Caki2 (cell line): ENCODE data around the gene PRR27. TPM values are rescaled to one million over a fixed set of nuclear protein-coding genes. Genes with fewer than 3 reads are reported as not detected.
A peak's percentile ranks its signal among the peaks of the same experiment; 100 is the strongest.

ENCODE experiments used
- DNase-seq: peaks from one replicate; pipeline ENCODE4 v3.0.0-alpha.2; 2015; ENCODE audit warnings: low read depth
- in situ Hi-C: cut with HindIII; loops from 2 replicates; pipeline ENCODE4 v1.10.0; 2016; ENCODE audit warnings: low sequenced_read_pairs, low pct_unique_long_range_greater_than_20kb, mixed read lengths
- total RNA-seq: library from RNA; depleted of rRNA; stranded (reverse); fragments of >200 nt; shearing (Covaris generic); gene quantifications from 2 replicates; pipeline ENCODE4 v1.2.3, GENCODE V29; 2014; ENCODE audit warnings: low replicate concordance; rRNA removed

The PRR27 gene
- total RNA-seq: not detected in 2 replicates

DNA sequence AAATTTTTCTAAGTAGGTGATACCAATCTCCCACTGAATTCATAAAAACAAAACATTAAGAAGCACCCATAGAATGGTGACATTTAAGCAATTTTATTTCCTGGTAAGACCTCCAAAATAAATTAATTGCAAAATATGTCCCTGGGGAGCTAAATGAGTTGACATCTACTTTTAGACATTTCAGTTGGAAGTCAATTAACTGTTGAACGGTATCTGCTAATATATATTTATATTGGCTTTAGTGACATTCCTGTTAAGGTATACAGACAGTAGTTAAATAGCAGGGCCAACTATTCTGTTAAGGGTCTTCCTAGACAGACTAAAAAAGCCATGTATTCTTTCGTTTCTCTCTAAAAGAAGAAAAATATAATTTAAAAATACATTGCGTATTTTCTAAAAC, at the start of gene PRR27:
Gene PRR27 (plus strand): TSS at position 301 of the 400 bp plus-strand sequence. CDS start 139 bp downstream, outside the sequence.
- no peak for DNase-seq
- in situ Hi-C loops: no loop called here

DNA sequence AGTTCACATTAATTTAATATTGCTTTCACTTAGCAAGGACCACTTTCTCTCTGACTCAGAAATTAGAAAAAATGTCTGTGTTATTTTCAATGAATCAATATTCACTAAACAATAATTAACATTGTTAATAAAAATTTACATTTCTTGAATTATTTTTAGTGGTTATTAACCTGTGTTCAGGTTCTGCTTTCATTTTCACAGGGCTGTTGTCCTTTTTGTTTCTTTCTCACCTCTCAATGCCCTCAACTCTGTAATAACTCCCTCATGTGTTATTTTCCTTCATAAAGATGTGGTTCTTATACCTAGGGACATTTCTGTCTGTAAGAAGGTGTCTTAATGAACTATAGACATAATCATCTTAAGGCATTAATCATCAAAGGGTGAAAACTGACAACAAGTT, 43.1 kb upstream of the PRR27 start:
- in situ Hi-C loops: no loop called here
- no peak for DNase-seq

DNA sequence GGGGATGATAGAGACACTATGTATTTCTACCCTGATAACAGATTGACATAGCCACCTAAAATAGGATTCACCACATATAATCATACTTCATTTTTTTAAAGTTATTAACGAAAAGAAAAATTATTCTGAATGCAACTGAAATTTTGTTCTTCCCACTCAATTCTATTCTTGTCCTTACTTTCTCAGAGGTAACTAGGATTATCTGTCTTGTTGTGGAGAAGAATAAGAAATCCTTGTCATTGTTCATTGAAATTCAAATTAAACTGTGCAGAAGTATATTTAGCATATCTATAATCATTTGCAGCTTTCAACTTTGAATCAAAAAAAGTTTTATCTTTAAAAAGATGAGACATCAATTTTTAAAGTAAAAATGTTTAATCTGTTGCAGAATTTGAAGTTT, 40.4 kb upstream of the PRR27 start:
- in situ Hi-C loops: no loop called here
- no peak for DNase-seq

DNA sequence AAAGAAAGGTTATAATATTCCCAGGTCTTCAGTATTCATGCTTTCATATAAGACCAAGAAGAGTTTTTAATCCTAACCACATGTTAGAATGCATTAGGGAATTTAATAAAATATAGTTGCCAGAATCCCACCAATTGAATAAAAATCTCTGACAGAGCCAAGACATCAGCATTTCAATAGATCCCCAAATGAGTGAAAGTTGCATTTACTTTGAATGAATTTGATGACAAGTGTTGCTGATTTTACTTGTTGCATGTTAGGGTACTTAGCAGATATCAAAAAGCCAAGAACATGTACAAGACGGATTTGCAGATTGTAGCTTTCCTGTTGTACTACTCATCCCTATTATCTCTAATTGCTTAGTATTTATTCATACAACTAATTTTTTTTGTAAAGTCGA, 39.9 kb upstream of the PRR27 start:
- DNase-seq: no peak
- in situ Hi-C loops: no loop called here

DNA sequence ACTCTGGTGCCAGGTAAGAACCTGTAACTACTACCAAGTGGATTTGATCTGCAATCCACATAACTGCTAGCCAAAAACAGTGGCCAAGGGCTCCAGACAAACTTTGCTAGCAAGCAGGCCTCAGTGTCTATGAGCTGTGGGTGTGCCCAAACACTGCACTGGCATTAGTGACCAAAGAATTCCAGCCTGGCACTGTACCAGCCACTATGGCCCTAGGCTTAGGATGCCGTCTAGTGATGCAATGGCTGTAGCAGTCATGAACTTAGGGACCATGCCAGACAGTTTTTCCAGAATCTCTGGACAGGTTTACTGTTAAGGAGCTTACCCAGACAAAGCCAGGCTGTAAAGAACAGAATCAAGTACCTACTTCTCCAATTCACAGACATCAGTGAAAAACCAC, 33.7 kb upstream of the PRR27 start:
- in situ Hi-C loops: no loop called here

DNA sequence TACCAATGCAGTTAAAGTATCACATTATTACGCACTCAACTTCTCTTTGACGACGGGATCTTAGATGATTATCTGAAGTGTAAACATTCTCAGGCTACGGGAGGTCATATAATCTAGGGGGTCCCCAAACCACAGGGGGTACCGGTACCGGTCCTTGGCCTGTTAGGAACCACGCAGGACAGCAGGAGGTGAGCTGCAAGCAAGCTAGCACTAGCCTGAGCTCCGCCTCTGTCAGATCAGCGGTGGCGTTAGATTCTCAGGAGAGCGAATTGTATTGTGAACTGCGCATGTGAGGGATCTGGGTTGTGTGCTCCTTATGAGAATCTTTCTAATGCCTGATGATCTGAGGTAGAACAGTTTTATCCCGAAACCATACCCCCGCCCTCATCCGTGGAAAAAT, 20.6 kb upstream of the PRR27 start:
- in situ Hi-C loops: no loop called here
- DNase-seq: no peak

More for the DNA sequence above, 33.7 kb upstream of the PRR27 start:
- DNase-seq: no peak

DNA sequence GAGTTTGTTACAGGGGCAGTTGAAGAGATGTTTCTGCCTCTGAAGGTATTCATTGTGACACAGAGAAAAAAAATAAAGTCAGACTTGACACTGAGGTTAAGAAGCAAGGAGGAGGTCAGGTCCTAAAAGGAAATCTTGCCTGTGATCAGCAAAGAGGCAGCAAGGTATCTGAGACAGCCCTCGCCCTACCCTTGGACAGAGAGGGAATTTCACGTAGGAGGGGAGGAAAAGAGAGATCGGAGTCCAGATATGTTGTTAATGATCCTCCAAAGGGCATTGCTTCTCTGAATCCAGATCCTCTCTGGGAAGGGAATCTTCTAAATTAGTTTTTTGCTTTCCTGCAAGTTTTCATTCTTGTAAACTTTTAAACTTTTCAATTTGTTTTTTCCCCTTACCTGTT, 15.3 kb upstream of the PRR27 start:
- DNase-seq: no peak
- in situ Hi-C loops: no loop called here

DNA sequence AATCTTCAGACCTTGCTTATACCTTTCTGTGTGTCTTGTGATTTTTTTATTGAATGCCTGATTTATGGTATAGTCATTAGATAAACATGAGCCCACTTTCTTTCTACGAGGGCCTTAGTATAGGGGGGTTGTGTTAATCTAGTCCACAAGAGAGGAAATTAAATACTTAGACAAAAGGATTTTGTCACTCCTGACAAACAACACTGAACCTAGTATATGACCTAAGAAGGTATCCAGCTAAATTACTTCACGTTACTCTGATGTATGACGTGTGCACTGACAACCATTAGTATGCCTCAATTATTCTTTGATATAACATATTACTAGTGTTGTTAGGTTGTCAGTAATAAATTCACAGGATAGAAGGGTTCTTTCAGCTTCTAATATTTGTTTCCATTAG, 2.8 kb upstream of the PRR27 start:
- no peak for DNase-seq
- in situ Hi-C loops: no loop called here

DNA sequence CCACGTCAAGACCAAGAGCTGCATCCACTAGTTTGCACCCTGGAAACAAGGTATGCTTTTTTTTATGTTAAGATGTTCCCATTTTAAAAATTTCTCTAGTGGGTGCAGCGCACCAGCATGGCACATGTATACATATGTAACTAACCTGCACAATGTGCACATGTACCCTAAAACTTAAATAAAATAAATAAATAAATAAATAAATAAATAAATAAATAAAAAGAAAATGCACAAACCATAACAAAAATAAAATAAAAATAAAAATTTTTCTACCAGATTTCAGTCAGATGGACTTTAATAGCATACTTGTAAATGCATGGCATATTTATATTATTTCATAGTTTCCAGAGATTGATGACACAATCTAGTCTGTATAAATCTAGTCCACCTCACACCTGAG, 1.9 kb upstream of the PRR27 start:
- no peak for DNase-seq

DNA sequence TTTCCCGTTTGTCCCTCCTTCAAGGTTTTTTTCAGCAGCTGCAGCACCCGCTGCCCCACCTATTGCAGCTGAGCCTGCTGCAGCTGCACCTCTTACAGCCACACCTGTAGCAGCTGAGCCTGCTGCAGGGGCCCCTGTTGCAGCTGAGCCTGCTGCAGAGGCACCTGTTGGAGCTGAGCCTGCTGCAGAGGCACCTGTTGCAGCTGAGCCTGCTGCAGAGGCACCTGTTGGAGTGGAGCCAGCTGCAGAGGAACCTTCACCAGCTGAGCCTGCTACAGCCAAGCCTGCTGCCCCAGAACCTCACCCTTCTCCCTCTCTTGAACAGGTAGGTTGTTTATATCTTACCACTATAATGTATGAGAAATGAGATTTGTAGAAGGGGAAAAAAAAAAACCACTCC, 4.5 kb downstream of the PRR27 start:
- no peak for DNase-seq
- in situ Hi-C loops: no loop called here

More for the DNA sequence above, 1.9 kb upstream of the PRR27 start:
- in situ Hi-C loops: no loop called here

DNA sequence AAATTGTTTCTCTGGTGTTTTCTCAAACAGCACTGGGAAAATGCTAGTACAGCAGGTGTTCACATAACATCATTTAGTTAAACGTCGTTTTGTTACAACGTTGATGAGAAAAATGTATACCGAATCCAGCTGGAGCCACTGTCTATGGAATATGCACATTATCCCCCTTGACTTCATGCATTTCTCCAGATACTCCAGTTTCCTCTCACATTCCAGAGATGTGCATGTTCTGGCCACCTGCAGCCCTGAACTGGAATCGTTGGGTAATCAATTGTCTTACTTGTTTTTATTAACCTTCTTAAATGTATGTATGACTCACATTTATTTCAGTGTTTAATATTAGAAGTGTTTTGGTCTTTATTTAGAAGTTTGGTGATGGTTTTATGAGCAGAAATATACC, 23.1 kb downstream of the PRR27 start:
- in situ Hi-C loops: no loop called here
- DNase-seq: no peak

DNA sequence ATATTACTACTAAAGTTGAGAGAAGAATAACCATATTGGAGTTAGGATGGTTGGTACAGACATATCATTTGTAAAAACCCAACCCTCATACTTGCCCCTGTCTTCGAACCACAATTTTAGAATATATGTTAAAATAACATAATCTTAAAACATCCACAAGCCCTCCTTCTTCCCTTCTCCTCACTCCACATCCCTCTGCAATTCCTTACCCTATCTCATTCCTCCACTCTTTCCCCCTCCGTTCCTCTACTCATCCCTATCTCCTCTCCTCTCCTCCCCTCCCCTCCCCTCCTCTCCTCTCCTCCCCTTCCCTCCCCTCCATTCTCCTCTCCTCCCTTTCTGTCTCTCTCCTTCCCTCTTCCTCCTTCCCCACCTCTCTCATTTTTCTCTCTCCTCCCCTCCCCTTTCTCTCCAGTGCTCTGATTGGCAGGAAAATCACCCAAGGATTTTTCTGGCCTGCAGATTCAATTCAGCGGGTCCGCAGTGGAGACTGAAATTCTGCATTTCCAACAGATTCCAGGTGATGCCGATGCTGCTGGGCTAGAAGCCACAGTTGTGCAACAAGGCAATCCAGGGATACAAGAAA, 24.1 kb downstream of the PRR27 start:
- in situ Hi-C loops: no loop called here
- DNase-seq: no peak

DNA sequence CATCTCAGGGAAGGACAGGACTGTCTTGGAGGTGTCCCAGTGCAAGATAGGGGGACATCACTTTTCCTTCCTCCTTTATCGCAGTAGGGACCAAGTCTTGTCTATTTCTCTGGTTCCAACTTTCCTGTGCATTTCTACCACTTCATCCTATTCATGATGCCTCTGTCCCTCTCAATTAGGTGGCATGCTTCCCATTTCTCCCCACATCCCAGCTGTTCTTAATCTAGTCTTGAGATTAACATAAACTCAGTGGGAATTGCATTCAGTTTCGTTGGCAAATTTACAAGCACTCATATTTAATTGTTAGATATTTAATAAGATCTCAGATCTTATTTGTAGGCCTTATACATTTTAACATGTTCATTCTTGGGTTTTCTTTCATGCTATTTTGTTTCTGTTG, 25.8 kb downstream of the PRR27 start:
- in situ Hi-C loops: no loop called here

DNA sequence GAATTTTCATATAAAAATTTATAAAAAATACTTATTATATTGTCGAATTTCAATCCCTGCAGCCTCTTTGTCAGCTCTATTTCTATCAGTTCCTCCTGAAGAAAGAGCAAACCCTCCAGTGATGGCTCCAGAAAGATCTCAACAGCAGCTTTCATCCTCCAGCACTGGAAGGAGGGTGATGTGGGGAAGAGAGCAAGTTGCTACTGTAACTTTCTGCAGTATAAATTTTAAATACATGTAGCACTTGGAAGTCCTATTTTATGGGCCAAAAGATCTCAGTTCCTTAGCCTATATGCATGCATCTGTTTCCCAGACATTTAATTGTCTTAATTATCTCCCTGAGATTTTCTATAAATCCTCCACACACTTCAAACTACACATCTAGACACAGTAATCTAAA, 27.8 kb downstream of the PRR27 start:
- in situ Hi-C loops: no loop called here
- DNase-seq: no peak

More for the DNA sequence above, 25.8 kb downstream of the PRR27 start:
- no peak for DNase-seq

DNA sequence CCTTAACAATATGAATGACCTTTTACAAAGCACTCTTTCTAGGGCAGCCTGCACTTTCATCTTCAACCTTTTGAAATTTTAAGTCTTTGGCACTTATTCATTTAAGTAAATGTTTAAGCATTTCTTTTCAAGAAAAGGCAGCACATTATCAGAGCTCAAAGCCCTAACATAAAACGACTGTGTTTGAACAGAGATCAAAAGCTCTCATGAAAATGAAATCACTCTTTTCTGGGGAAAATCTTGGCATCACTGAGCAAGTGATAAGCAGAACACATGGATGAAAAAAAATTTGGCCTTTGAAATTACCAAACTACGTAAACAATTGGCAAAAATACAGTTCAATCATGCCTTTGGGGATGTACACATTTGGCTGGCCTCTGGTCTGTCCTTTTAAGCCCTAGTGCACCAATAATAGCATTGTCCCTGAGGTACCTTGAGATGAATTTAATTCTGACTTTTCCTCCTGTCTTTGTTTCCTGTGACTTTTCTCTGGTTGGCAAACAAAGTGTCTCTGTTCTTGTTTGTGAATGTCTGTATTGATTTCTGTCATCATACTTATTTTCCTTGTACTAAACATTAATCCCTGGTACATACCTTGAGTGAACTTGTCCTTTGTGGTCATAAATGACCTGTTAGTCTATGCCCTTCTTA, 28.6 kb downstream of the PRR27 start:
- no peak for DNase-seq
- in situ Hi-C loops: no loop called here

DNA sequence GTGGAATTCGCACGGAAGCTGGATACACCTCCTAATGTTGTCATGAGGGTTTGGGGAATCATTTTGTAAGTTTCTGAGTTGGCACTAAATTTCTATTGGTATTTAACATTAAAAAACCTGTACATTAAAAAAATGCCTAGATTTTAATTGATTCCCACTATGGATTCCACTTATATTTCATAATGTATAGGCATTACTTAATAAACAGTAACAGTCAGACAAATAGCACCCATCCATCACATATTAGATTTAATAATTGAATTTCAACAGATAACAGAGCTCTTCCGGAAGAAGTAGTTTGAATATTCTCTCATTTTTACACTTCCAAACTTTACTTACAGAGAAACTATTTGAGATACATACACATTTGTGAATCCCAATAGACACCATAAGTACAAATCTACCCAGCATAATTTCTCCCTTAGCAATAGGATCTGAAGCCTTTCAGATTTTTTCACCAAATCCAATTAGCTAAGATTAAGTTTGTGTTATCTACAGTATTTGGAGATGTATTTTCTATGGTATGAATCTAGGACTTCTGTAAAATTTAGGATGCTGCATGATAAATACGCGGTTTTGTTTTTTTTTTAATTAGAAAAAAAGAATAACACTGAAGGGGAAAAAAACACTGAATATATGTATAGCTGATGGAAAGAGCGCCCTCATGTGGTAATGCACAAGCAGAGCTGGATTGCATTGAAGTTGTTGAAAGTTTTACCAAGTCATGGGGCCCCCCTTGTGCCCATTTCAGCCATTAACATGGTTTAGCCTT, 29.3 kb downstream of the PRR27 start:
- in situ Hi-C loops: no loop called here

DNA sequence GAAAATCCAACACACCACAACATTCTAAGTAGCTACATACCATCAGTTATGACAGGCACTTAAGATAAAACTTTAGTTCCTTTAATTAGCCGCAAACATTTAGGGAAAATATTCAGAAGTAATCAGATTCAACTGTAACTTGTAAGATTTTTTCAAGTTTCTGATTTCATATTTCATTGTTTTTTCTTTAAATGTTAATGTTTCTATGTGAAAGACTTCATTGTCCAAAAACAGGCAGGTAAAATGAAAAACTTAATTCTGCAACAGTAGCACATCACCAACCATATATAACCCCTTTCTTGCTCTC, 29.9 kb downstream of the PRR27 start:
- in situ Hi-C loops: no loop called here
- no peak for DNase-seq

More for the DNA sequence above, 29.3 kb downstream of the PRR27 start:
- DNase-seq: peak; percentile 28

DNA sequence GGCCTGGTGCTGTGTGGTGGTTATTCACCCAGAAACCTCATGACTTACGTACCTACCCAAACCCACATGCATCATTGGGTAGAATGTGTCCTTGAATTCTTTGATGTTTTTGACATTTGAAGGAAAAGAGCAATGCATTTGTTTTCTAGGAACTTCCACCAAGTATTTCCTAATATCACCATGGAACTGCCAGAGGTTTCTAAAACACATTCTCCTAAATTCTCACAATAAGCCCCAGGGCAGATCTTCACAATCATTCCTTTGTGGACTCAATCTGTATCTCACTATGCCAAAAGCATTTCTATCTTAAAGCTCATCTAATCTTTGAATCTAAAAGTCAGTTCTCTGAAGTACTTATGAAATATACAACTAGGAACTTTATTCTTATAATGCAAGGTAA, 33.2 kb downstream of the PRR27 start:
- DNase-seq: no peak
- in situ Hi-C loops: no loop called here

DNA sequence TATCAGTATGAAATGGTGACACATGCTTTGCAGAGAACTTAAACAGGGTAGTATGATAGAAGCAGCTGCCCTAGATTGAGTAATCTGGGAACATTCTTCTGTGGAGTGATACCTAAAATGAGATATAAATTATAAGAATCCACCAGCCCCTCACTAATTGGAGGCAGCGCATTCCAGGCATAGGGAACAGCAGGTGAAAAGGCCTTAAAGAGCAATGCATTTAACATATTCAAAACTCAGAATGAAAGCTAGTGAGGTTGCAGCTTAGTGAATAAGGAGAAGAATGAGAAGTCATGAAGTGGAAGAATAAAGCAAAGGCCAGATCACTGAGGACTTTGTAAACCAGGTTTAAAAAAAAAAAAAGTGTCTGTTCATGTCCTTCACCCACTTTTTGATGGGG, 36.5 kb downstream of the PRR27 start:
- DNase-seq: no peak
- in situ Hi-C loops: no loop called here

DNA sequence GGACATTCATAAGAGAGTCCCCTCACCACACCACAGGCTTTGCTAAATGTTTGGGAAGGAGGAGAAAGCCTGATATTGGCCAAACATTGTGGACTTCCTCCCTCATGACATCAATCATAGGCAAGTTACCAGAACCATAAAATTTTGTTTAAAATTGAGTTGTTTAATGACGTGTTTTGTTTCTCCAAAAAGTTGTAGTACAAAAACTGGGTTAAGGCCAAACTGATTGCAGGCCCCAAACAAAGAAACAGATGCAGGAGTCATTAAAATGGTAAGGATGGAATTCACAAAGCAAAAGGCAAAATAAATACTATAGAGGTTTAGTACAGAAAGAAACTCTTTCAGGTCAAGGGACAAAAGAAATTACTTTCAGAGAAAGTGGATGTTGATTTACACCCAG, 37.6 kb downstream of the PRR27 start:
- in situ Hi-C loops: no loop called here
- no peak for DNase-seq
